ENCODE measurements around the gene ZNF550. TPM values are rescaled to one million over a fixed set of nuclear protein-coding genes. Genes with fewer than 3 reads are reported as not detected.
"Not testable (repeated sequence)": the region's sequence is repeated elsewhere in the genome, so short reads cannot be mapped to it uniquely, and the experiment has no call there.

The ZNF550 gene
- total RNA-seq, 1 experiment from 2014 or later, result 4.2 TPM

DNA sequence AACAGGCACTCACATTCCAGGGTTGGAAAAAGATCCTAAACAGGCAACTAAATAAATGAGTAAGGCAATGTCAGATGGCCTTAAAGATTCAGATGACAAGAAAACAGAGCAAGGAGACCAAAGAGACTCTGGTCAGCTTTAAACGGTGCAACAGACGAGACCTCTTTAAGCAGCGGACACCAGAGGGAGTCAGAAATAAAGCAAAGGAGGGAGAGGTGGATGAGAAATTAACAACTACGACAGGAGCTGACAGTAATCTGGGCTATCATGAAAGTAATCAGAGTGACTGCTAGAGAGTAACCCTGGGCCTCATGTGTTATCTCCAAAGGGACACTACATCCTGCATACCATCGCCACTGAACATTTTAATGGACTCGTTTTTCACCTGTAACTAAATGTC, 1.1 kb downstream of the ZNF550 start:
- no peaks in the 10 kb centered on the region for H3K27me3 ChIP-seq
- peak overlapping the region; percentile 78 for H3K4me3 ChIP-seq
- peaks cover 55% of the 10 kb centered on the region for H3K9me3 ChIP-seq
- H3K36me3 ChIP-seq, result peaks cover 46% of the 10 kb centered on the region
- no peak for DNase-seq

DNA sequence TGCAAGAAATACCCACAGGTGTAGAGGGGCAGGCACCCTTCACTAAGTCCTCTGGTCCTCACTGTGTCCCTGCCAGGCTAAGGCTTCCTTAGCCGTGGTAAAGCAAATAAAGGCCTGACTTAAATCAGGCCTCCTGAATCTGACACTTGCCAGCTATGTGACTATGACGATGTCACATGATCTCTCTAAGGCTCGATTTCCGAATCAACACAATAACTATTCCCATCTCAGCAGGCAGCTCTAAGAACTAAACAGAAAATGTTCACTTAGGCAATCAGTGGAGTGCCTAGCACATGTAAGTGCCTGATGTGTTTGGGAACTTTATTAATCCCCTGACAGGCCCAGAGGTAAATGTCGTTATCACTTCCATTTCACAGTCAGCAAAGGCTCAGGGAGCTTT, 2.0 kb downstream of the ZNF550 start:
- H3K4me3 ChIP-seq, result no peak overlapping the region
- peaks cover 52% of the 10 kb centered on the region for H3K9me3 ChIP-seq
- no peaks in the 10 kb centered on the region for H3K27me3 ChIP-seq
- H3K36me3 ChIP-seq, result peaks cover 54% of the 10 kb centered on the region
- no peak for DNase-seq

DNA sequence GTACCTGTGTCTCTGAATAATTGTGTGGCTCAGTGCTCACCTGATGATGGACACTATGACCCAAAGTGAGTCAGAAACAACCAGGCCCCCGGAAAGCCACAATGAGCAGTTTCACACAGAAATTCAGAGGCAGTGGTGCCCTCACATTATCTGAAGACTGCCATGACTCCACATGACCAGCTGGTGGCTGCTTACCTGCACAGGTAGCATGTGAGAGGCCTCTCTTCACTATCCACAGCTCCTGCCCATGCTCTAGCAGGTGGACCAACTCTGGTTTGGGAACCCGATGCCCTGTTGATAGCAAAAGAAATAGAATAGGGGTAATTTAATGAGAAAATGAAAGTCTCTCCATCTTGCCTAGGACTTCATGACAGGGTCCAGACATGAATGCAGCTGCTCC, 7.2 kb downstream of the ZNF550 start:
- H3K9me3 ChIP-seq, result peaks cover 56% of the 10 kb centered on the region
- H3K36me3 ChIP-seq, result peaks cover 95% of the 10 kb centered on the region
- H3K4me3 ChIP-seq, result no peak overlapping the region
- DNase-seq, result no peak
- no peaks in the 10 kb centered on the region for H3K27me3 ChIP-seq

DNA sequence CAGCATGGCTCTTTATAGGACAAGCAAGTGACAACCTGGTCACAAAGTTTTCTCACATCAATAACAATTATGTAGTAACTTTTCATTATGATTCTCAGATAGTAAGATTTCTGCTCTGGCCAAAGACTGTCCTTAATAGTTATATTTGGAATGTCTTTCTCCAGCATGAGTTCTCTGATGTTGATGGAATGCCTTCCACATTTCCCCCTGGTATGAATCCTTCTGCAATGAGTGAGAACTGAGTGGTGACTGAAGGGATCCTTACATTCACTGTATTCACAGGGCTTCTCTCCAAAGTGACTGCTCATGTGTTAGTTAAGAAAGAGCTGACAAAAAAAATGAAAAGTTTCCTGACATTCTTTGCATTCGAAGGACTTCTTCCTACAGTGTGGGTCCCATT, 13.2 kb downstream of the ZNF550 start:
- peaks cover 77% of the 10 kb centered on the region for H3K9me3 ChIP-seq
- H3K36me3 ChIP-seq, result peaks cover 100% of the 10 kb centered on the region
- H3K27me3 ChIP-seq, result no peaks in the 10 kb centered on the region
- H3K4me3 ChIP-seq, result no peak overlapping the region
- DNase-seq, result no peak

DNA sequence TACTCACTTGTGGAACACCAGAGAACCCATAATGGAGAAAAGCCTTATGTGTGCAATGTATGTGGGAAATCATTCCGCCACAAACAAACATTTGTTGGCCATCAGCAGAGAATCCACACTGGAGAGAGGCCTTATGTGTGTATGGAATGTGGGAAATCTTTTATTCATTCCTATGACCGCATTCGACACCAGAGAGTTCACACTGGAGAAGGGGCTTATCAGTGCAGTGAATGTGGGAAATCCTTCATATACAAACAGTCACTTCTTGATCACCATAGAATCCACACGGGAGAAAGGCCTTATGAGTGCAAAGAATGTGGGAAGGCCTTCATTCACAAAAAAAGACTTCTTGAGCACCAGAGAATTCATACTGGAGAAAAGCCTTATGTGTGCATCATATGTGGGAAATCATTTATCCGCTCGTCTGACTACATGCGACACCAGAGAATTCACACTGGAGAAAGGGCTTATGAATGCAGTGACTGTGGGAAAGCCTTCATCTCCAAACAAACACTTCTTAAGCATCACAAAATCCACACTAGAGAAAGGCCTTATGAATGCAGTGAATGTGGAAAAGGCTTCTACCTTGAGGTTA, 21.6 kb downstream of the ZNF550 start:
- Histone ChIP-seq H3K36me3 (peaks cover 92% of the 10 kb centered on the region), H3K27me3 (no peaks in the 10 kb centered on the region), H3K4me3 (no peak overlapping the region), H3K9me3 (peaks cover 81% of the 10 kb centered on the region)
- no peak for DNase-seq

DNA sequence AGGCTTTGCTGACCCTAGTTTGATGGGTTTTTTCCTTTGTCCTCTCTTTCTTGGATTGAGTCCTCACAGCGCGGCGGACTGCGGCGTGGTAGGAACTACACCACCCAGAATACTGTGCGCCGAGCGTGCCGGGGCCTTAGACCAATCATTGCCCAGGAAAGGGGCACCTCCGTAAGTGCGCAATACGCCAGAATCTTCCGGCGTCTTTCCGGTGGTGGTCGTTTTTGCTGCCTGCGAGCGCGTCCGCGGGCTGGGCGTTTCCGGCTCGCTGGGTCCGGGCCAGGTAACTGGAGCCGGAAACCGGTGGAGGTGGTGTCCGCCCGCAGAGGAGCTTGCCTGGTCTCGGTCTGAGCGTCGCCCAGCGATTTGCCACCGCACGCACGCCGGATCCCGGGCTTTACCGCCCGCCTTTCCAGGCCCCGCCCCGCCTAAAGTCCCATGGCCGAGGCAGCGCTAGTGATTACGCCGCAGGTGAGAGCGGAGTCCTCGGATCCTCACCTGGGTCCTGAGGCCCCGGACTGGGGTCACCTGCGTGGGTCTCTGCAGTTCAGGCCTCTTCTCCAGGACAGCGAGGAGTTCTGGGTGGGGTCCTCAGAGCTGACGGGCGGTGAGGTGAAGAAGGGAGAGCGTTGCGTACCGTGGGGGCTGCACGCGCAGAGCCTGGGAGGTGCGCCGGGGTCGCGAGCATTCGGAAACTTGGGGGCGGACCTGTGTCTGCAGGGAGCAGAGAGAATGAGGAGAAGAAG, 32.4 kb downstream of the ZNF550 start, which contains the start of gene ZNF549:
TSS of gene ZNF549 (plus strand) at position 221 of the 746 bp plus-strand sequence. CDS start at position 439, 218 bp downstream.
- Histone ChIP-seq H3K4me3 (peak within 1 kb of the TSS; percentile 79), H3K9me3 (peaks cover 15% of the 10 kb centered on the region), H3K36me3 (peaks cover 10% of the 10 kb centered on the region), H3K27me3 (no peaks in the 10 kb centered on the region)
- DNase-seq, result peak; percentile 96

DNA sequence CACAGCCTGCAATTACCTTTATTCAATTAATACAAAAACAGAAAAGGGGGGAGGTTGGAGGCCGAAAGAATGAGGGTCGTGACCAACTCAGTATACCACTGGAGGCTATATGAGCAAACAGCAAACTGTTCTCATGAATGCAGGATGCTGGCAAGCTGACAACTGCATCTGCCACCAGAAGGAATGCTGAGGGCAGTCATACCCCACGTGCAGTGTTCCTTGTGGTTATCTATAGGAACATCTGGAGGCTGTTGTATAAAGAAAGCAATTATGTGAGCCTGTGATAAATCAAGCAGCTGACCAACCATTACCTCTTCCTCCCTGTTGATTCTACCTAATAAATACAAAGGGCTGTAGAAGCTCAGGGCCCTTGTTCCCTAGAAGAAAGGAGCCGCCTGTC, 41.6 kb downstream of the ZNF550 start:
- H3K4me3 ChIP-seq, H3K27me3 ChIP-seq, DNase-seq: not testable (repeated sequence)
- Histone ChIP-seq H3K9me3 (peaks cover 20% of the 10 kb centered on the region), H3K36me3 (peaks cover 35% of the 10 kb centered on the region)

DNA sequence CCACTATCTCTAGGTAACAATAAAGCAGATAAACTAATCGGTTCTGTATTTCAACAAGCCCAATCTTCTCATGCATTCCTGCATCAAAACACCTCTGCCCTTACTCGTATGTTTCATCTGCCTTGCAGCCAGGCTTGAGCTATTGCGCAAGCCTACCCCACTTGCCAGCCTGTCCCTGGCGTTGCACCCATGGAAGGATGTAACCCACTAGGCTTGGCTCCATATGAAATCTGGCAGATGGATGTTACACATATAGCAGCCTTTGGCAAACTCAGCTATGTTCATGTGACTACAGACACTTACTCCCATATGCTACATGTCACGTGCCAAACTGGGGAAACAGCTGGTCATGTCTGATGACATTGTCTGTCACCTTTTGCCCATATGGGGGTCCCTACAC, 44.4 kb downstream of the ZNF550 start:
- H3K36me3 ChIP-seq, result peaks cover 37% of the 10 kb centered on the region
- no peaks in the 10 kb centered on the region for H3K27me3 ChIP-seq
- H3K9me3 ChIP-seq, result peaks cover 34% of the 10 kb centered on the region
- H3K4me3 ChIP-seq, result no peak overlapping the region
- DNase-seq, result no peak

DNA sequence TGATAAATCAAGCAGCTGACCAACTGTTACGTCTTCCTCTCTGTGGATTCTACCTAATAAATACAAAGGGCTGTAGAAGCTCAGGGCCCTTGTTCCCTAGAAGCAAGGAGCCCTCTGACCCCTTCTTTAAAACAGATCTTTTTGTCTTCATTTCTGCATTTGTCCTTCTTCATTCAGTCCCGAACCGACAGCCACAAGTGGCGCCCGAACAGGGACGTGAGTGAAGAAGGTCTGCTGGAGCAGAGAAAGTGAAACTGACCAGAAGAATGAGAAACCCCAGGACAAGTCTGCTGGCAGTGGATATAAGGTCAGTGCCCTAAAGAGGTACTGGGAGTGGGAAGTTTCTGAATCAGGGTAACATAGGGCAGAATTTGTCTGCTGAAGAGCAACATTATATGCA, 46.8 kb downstream of the ZNF550 start:
- no peak overlapping the region for H3K4me3 ChIP-seq
- peaks cover 40% of the 10 kb centered on the region for H3K9me3 ChIP-seq
- no peaks in the 10 kb centered on the region for H3K27me3 ChIP-seq
- peak; percentile 46 for DNase-seq
- peaks cover 54% of the 10 kb centered on the region for H3K36me3 ChIP-seq

DNA sequence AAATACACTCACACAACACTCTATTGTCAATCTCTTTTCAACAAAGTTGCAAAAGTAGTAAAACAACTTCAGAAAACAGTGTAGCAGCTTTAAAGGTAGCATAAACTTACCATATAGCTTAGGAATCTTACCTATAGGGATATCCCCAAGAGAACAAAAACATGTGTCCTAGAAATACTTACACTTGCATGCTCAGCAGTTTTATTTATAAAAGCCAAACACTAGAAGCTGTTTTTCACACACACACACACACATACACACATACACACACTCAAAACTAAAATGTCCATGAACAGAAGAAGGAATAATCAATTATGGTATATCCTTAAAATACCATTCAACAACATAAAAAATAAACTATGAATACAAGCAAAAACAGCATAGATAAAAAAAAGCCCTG, 48.2 kb downstream of the ZNF550 start:
- Histone ChIP-seq H3K27me3 (no peaks in the 10 kb centered on the region), H3K9me3 (peaks cover 43% of the 10 kb centered on the region), H3K4me3 (no peak overlapping the region), H3K36me3 (peaks cover 60% of the 10 kb centered on the region)
- no peak for DNase-seq

DNA sequence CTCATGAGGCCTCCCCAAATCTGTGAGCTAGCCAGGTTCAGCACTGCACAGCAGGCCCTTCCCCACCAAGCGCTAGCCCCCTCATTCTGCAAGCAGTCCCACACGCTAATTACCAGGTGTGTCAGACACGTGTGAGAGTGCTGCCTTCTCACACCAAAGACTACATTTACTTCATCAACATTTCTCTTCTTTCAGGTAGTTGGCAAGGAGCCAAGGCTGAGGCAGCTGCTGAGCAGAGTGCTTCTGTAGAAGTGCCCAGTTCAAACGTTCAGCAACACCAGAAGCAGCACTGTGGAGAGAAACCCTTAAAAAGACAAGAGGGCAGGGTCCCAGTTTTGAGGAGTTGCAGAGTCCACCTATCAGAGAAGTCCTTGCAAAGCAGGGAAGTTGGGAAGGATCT, 53.5 kb downstream of the ZNF550 start:
- H3K36me3 ChIP-seq, result peaks cover 71% of the 10 kb centered on the region
- no peak overlapping the region for H3K4me3 ChIP-seq
- DNase-seq, result no peak
- peaks cover 21% of the 10 kb centered on the region; the same call in 1 of the 2 replicates for H3K9me3 ChIP-seq
- H3K27me3 ChIP-seq, result no peaks in the 10 kb centered on the region

DNA sequence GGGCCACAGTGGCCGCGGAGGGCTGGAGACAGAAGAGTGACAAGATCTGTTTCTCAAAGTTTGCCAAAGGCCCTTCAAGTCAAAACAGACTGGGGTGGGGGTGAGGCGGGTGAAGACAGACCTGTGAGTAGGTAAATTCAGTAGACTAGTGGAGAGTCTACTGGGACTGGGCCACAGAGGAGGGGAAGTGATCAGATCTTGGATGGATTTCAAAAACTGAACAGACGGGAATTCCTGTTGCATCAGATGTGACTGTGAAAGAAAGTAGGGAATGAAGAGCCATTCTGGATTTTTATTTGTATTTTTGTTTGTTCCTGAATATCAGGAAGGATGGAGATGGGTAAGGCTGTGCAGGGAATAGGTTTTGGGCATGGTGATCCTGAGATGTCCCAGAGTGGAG, 59.3 kb downstream of the ZNF550 start:
- Histone ChIP-seq H3K9me3 (peaks cover 14% of the 10 kb centered on the region; the same call in 1 of the 2 replicates), H3K4me3 (peak overlapping the region; percentile 44), H3K36me3 (peaks cover 32% of the 10 kb centered on the region)
- H3K27me3 ChIP-seq, DNase-seq: not testable (repeated sequence)

DNA sequence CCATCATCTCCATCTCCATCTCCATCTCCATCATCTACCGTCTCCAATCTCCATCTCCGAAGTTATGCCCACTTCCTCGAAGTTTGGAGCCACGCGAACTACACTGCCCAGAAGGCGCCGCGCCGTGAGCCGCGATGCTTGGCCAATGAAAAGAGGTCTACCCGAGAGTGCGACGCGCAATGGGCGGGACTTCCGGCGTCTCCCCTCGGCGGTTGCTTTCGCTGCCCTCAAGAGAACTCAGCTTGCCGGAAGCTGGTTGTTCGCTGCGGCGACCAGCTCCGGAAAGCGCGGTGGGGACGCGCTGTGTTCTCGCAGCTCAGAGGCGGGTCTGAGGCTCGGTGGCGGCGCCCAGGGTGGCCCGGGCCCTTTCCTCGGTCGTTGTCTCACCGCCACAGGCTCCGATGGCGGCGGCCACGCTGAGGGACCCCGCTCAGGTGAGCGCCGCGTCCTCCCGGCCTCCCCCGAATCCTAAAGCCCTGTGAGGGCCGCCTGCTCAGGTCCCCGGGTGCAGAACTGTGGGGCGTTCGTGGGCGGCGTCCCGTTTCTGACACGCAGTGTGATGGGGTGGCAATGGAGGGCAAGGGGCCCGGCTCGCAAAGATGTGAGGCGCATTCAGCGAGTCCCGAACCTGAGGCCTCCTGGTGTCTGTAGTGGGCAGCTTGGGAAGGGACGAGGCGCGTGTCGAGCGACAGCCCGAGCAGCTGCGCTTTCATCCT, 59.8 kb downstream of the ZNF550 start, which contains the start of gene ZNF773:
TSS of gene ZNF773 (plus strand) at position 259 of the 716 bp plus-strand sequence. CDS start at position 402, 143 bp downstream.
- Histone ChIP-seq H3K36me3 (peaks cover 29% of the 10 kb centered on the region), H3K9me3 (peaks cover 14% of the 10 kb centered on the region; the same call in 1 of the 2 replicates), H3K4me3 (peak within 1 kb of the TSS; percentile 99)
- DNase-seq, result peak; percentile 98
- not testable (repeated sequence) for H3K27me3 ChIP-seq

DNA sequence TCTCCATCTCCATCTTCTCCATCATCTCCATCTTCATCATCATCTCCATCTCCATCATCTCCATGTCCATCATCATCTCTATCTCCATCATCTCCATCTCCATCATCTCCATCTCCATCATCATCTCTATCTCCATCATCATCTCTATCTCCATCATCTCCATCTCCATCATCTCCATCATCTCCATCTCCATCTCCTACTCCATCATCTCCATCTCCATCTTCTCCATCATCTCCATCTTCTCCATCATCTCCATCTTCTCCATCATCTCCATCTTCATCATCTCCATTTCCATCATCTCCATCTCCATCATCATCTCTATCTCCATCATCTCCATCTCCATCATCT, 60.4 kb downstream of the ZNF550 start:
- not testable (repeated sequence) for H3K27me3 ChIP-seq, DNase-seq
- H3K36me3 ChIP-seq, result peaks cover 32% of the 10 kb centered on the region
- H3K4me3 ChIP-seq, result peak overlapping the region; percentile 99
- H3K9me3 ChIP-seq, result peaks cover 14% of the 10 kb centered on the region; the same call in 1 of the 2 replicates

DNA sequence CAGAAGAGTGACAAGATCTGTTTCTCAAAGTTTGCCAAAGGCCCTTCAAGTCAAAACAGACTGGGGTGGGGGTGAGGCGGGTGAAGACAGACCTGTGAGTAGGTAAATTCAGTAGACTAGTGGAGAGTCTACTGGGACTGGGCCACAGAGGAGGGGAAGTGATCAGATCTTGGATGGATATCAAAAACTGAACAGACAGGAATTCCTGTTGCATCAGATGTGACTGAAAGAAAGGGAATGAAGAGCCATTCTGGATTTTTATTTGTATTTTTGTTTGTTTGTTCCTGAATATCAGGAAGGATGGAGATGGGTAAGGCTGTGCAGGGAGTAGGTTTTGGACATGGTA, 71.4 kb downstream of the ZNF550 start:
- Histone ChIP-seq H3K36me3 (peaks cover 27% of the 10 kb centered on the region), H3K9me3 (peaks cover 18% of the 10 kb centered on the region), H3K4me3 (peak overlapping the region; percentile 37; the same call in 1 of the 2 replicates)
- not testable (repeated sequence) for DNase-seq, H3K27me3 ChIP-seq

DNA sequence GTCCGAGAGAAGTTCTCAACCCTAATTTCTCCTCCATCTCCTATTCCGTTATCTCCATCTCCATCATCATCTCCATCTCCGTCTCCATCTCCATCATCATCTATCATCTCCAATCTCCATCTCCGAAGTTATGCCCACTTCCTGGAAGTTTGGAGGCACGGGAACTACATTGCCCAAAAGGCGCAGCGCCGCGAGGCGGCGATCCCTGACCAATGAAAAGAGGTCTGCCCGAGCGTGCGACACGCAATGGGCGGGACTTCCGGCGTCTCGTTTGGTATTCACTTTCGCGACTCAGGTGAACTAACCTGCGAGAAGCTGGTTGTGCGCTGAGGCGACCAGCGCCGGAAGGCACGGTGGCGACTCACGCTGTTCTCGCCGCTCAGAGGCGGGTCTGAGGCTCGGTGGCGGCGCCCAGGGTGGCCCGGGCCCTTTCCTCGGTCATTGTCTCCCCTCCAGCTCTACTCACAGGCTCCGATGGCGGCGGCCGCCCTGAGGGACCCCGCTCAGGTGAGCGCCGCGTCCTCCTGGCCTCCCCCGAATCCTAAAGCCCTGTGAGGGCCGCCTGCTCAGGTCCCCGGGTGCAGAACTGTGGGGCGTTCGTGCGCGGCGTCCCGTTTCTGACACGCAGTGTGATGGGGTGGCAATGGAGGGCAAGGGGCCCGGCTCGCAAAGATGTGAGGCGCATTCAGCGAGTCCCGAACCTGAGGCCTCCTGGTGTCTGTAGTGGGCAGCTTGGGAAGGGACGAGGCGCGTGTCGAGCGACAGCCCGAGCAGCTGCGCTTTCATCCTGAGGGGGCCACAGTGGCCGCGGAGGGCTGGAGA, 72.0 kb downstream of the ZNF550 start, which contains the start of gene ZNF419:
TSS of gene ZNF419 (plus strand) at position 274 of the 822 bp plus-strand sequence. CDS start at position 475, 201 bp downstream.
- Histone ChIP-seq H3K9me3 (peaks cover 18% of the 10 kb centered on the region), H3K4me3 (peak within 1 kb of the TSS; percentile 99), H3K36me3 (peaks cover 22% of the 10 kb centered on the region)
- peak; percentile 92 for DNase-seq
- not testable (repeated sequence) for H3K27me3 ChIP-seq

All from MG63 (cell line).